ENCODE measurements around the gene SIRT5. TPM values are rescaled to one million over a fixed set of nuclear protein-coding genes. Genes with fewer than 3 reads are reported as not detected.

The SIRT5 gene
- total RNA-seq, 1 donor from 2014 or later: 58.0 TPM

DNA sequence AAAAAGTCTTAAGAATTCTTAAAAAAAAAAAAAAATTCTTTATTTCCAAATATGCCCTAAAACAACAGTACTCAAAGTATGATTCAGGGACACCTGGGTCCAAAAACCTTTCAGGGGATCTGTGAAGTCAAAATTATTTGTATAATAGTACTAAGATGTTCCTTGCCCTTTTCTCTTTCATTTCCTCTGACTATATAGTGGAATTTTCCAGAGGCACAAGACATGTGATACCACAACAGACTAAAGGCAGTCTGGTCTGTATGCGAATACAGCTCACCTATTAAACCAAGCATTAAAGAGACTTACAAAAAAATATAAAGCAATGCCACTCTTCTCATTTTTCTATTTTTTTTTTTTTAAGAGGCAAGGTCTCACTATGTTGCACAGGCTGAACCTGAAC lies 56.1 kb downstream of the SIRT5 start:
- no peak overlapping the region for H3K27ac ChIP-seq (replicated peaks)
- H3K4me3 ChIP-seq: no peak overlapping the region
- no peaks in the 10 kb centered on the region for H3K27me3 ChIP-seq (ENCODE audit: low read depth)
- TF ChIP-seq, protein P1, sequence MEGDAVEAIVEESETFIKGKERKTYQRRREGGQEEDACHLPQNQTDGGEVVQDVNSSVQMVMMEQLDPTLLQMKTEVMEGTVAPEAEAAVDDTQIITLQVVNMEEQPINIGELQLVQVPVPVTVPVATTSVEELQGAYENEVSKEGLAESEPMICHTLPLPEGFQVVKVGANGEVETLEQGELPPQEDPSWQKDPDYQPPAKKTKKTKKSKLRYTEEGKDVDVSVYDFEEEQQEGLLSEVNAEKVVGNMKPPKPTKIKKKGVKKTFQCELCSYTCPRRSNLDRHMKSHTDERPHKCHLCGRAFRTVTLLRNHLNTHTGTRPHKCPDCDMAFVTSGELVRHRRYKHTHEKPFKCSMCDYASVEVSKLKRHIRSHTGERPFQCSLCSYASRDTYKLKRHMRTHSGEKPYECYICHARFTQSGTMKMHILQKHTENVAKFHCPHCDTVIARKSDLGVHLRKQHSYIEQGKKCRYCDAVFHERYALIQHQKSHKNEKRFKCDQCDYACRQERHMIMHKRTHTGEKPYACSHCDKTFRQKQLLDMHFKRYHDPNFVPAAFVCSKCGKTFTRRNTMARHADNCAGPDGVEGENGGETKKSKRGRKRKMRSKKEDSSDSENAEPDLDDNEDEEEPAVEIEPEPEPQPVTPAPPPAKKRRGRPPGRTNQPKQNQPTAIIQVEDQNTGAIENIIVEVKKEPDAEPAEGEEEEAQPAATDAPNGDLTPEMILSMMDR (IDR thresholded peaks at IDR 0.05; ENCODE audit: borderline replicate concordance): no peak
- no peaks in the 10 kb centered on the region for H3K9me3 ChIP-seq (replicated peaks)
- intact Hi-C loops (cut with micrococcal nuclease): no loop called here
- DNase-seq: no peak
- H3K4me1 ChIP-seq: no peaks in the 10 kb centered on the region
- peaks cover 56% of the 10 kb centered on the region for H3K36me3 ChIP-seq

DNA sequence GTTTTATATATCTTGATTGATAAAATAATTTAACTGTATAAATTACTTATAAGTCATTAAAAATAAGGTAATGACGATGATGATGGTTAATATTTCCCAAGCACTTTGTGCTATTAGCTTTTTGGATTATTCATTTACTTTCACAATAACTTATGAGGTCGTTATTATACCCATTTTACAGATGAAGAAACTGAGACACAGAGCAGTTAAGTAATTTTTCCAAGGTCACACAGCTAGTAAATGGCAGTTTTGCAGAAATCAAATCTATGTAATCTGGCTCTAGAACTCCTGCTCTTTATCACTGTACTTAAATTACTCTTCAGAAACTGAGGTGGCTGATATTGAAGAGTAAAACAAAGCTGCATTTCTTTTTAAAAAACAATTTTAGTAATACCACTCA lies 58.9 kb downstream of the SIRT5 start:
- intact Hi-C loops (cut with micrococcal nuclease): no loop called here
- peaks cover 60% of the 10 kb centered on the region for H3K36me3 ChIP-seq
- H3K4me1 ChIP-seq: no peaks in the 10 kb centered on the region
- TF ChIP-seq, protein P1 (IDR thresholded peaks at IDR 0.05; ENCODE audit: borderline replicate concordance): no peak
- no peaks in the 10 kb centered on the region for H3K9me3 ChIP-seq (replicated peaks)
- DNase-seq: no peak
- no peaks in the 10 kb centered on the region for H3K27me3 ChIP-seq (ENCODE audit: low read depth)
- H3K4me3 ChIP-seq: no peak overlapping the region
- H3K27ac ChIP-seq (replicated peaks): no peak overlapping the region

DNA sequence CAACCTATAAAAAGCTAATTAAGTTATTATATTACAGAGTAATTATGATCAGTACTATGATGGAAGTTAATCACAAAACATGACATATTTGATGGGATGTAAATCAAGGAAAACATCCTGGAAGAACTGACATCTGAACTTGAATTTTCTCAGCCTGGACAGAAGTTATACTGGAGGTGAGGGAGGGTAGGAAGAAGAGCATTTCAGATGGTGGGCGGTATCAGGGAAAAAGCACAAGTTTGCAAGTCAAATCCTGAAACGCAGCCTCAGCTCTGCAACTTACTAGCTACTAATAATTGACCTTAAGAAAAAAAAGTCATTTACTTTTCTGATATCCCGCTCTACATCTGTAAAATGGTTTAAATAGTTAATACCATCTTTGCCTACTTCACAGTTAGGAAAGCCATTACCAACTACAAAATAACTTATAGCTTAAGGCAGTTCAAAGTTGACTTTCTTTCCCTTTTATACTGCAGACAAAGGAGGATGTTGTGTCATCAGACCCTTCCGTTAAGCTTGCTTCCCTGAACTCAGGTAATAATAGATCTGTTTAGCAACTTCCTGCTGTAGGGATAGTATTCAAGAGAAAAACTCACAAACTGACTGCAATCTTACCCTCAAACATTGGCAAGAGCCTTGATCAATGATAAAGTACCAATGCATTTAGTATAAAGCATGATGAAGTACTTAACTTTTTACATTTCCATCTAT lies 61.7 kb downstream of the SIRT5 start:
- intact Hi-C loops (cut with micrococcal nuclease): no loop called here
- TF ChIP-seq, protein P1 (IDR thresholded peaks at IDR 0.05; ENCODE audit: borderline replicate concordance): no peak
- H3K4me3 ChIP-seq: no peak overlapping the region
- no peaks in the 10 kb centered on the region for H3K9me3 ChIP-seq (replicated peaks)
- H3K27me3 ChIP-seq (ENCODE audit: low read depth): no peaks in the 10 kb centered on the region
- peaks cover 61% of the 10 kb centered on the region for H3K36me3 ChIP-seq
- no peaks in the 10 kb centered on the region for H3K4me1 ChIP-seq
- H3K27ac ChIP-seq (replicated peaks): no peak overlapping the region
- no peak for DNase-seq

DNA sequence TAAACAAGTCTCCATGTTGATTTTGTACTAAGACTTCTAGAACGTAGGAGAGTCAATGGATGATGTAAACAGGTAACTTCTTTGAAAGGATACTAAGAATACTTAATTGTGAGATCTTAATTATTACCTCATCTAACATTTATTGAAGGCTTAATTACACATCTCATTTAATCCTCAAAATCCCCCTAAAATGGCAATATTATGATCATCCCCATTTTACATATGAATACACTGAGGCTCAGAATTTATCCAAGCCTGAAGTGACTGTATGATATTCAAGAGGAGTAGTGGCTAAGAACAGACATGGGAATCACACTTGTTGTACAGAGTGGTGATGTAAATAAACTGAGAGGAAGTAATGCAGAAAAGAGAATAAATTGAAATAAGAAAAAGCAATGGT lies 63.6 kb downstream of the SIRT5 start:
- H3K36me3 ChIP-seq: peaks cover 48% of the 10 kb centered on the region
- no peaks in the 10 kb centered on the region for H3K4me1 ChIP-seq
- TF ChIP-seq, protein P1 (IDR thresholded peaks at IDR 0.05; ENCODE audit: borderline replicate concordance): no peak
- no peak for DNase-seq
- H3K27me3 ChIP-seq (ENCODE audit: low read depth): no peaks in the 10 kb centered on the region
- no peaks in the 10 kb centered on the region for H3K9me3 ChIP-seq (replicated peaks)
- H3K27ac ChIP-seq (replicated peaks): no peak overlapping the region
- intact Hi-C loops (cut with micrococcal nuclease): no loop called here
- no peak overlapping the region for H3K4me3 ChIP-seq

DNA sequence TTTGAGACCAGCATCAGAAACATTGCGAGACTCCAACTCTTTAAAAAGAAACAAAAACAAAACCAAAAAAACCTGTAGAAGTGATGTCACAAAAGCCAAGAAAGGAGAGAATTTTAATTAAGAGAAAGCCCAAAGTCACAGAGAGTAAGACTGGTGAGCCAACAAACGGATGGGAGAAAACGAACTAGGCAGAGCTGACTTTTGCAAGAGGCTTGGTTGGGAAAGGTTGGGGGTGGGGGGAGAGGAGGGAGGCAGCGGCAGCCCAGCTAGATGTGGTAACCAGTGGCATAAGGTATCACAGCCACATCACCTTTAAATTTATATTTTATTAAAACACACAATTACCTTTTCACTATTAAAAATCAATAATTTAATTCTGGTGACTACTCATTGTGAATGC lies 64.2 kb downstream of the SIRT5 start:
- DNase-seq: no peak
- TF ChIP-seq, protein P1 (IDR thresholded peaks at IDR 0.05; ENCODE audit: borderline replicate concordance): no peak

More for the DNA sequence above, 64.2 kb downstream of the SIRT5 start:
- Histone ChIP-seq H3K27ac (replicated peaks) (no peak overlapping the region), H3K4me1 (no peaks in the 10 kb centered on the region), H3K9me3 (replicated peaks) (no peaks in the 10 kb centered on the region), H3K4me3 (no peak overlapping the region), H3K27me3 (ENCODE audit: low read depth) (no peaks in the 10 kb centered on the region), H3K36me3 (peaks cover 48% of the 10 kb centered on the region)
- intact Hi-C loops (cut with micrococcal nuclease): no loop called here

Data from left ventricle myocardium inferior (tissue), 1 donor.